GM18511 (cell line): ENCODE measurements around the gene ZNF329.

ENCODE experiments used
- ATAC-seq: cut with Tn5 transposase; IDR thresholded peaks from one replicate; pipeline ENCODE4 v1.9.1; 2021; ENCODE audit warnings: mild to moderate bottlenecking, moderate library complexity; ENCODE audit not compliant: unreplicated experiment

The ZNF329 gene

DNA sequence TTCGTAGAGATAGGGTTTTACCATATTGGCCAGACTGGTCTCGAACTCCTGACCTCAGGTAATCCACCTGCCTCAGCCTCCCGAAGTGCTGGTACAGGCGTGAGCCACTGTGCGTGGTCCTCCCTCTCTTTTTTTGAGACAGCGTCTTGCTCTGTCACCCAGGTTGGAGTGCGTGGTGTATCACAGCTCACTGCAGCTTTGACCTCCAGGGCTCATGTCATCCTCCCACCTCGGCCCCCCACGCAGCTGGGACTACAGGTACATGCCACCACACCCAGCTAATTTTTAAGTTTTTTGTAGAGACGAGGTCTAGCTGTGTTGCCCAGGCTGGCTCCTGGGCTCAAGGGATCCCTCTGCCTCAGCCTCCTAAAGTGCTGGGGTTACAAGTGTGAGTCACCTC is 70.8 kb downstream of the ZNF329 start:
- no peak for ATAC-seq
